ENCODE data around the gene NDUFS5.
"Not testable (repeated sequence)": the region's sequence is repeated elsewhere in the genome, so short reads cannot be mapped to it uniquely, and the experiment has no call there.

The NDUFS5 gene

DNA sequence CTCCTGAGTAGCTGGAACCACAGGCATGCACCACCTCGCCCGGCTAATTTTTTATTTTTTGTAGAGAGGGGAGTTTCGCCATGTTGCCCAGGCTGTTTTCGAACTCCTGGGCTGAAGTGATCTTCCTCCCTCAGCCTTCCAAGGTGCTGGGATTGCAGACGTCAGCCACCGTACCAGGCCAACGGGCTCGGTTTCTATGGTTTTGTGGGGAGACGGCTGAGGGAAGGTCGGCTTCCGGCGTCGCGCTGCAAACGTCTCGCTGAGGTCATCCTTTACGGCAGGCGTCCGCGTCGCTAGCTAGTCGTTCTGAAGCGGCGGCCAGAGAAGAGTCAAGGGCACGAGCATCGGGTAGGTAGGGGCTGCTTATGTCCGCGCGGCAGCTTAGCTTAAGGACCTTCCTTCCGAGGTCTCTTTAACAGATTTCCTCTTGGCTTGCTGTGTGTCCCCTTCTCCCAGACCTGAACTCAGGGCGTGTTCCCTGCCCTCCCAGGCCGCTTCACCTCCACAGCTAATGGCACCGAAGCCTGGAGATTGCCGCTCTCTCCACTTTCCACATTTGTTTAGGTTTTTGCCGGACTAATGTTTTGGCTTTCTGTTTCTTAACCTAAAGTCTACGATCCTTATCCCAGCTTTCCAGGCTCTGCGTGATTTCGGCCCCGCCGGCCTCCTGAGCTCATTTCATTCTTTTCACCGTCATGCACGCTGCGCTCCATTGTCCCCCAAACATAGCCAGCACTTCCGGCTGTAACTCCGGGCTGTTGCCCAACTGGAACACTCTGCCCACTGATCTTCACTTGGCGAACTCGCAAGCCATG is at the start of gene NDUFS5:
Gene NDUFS5, plus strand, starts transcription at position 300 of the 815 bp plus-strand sequence. CDS start 2,375 bp downstream, outside the sequence.
- DNase-seq, result peak; percentile 85
- H3K27ac Mint-ChIP-seq, result peak within 1 kb of the TSS; percentile 97
- peaks cover 44% of the 10 kb centered on the region for H3K36me3 Mint-ChIP-seq (ENCODE audit: low read depth)
- peaks cover 29% of the 10 kb centered on the region for H3K4me1 Mint-ChIP-seq (ENCODE audit: low read depth)
- no peaks in the 10 kb centered on the region for H3K9me3 Mint-ChIP-seq
- H3K4me3 Mint-ChIP-seq, result peak within 1 kb of the TSS; percentile 89
- H3K27me3 Mint-ChIP-seq, result no peaks in the 10 kb centered on the region

DNA sequence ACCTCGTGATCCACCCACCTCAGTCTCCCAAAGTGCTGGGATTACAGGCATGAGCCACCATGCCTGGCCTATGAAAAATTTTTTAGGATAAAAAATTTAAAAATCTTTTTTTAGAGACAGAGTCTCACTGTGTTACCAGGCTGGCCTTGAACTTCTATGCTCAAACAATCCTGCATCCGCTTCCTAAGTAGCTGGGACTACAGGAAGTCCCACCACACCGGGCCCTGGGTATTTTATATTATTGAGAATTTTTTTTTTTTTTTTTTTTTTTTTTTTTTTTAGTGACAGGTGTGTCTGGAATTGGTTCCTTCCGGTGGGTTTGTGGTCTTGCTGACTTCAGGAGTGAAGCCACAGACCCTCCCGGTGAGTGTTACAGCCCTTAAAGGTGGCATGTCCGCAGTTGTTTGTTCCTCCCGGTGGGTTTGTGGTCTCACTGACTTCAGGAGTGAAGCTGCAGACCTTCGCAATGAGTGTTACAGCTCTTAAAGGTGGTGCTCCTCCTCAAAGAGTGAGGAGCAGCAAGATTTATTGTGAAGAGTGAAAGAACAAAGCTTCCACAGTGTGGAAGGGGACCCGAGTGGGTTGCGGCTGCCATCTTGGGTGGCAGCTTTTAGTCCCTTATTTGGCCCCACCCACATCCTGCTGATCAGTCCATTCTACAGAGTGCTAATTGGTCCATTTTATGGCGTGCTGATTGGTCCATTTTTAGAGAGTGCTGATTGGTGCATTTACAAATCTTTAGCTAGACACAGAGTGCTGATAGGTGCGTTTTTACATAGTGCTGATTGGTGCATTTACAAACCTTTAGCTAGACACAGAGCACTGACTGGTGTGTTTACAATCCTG is 48.5 kb upstream of the NDUFS5 start:
- H3K4me1 Mint-ChIP-seq (ENCODE audit: low read depth), result peaks cover 15% of the 10 kb centered on the region
- H3K36me3 Mint-ChIP-seq (ENCODE audit: low read depth); H3K9me3 Mint-ChIP-seq; H3K27me3 Mint-ChIP-seq: not testable (repeated sequence)
- DNase-seq, result peak; percentile 56
- H3K4me3 Mint-ChIP-seq, result peak overlapping the region; percentile 60
- H3K27ac Mint-ChIP-seq, result peak overlapping the region; percentile 87

DNA sequence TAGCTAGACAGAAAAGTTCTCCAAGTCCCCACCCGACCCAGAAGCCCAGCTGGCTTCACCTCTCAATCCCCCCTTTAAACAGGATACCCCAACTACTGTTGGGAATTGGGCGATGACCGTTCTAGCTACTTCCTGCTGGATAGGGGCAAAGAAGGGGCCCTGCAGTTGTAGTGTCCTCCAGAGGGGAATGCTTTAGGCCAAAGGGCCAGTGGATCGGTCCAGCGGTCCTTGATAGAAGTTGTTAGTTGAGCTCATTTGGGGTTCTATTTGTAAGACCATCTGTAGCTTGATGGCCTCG is 48.0 kb upstream of the NDUFS5 start:
- not testable (repeated sequence) for H3K4me1 Mint-ChIP-seq (ENCODE audit: low read depth); H3K4me3 Mint-ChIP-seq; DNase-seq; H3K9me3 Mint-ChIP-seq; H3K27me3 Mint-ChIP-seq; H3K36me3 Mint-ChIP-seq (ENCODE audit: low read depth)
- peak overlapping the region; percentile 87 for H3K27ac Mint-ChIP-seq

DNA sequence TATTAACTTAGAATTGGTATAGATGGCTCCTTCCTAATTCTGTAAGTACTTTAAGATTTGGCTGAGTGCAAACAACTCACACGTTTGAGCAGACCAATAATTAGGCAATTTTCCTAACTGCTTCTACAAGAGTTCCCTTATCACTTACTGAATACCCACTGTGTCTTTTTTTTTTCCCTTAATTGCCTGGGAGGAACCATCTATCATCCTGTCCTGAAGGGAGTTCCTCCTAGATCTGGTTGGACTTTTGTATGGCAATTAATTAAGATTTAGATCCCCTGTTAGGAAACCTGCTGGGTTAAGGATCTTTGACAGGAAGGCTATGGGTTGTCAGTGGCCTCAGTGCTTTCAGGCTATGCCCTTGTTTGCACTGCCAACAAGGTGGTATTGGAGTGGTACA is 46.8 kb upstream of the NDUFS5 start:
- not testable (repeated sequence) for H3K27me3 Mint-ChIP-seq, H3K9me3 Mint-ChIP-seq

DNA sequence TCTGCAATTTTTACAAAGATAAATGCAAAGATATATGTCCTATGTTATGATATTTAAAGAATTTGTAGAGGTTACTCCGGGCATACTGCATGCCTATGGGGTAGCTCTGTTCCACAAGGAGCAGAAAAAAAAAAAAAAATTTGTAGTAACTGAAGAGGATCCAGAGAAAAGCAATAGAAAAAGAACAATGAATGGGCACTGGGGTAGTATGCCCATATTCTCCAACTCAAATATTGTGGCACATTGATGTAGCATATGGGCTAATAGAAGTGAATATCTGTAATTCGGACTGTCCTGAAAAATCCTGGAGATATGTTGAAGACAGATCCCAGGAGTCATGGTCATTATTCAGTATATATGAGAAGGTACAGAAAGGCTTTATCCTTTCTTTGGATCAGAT is 36.2 kb upstream of the NDUFS5 start:
- no peak for DNase-seq
- Mint-ChIP-seq H3K9me3 (no peaks in the 10 kb centered on the region), H3K36me3 (ENCODE audit: low read depth) (peaks cover 31% of the 10 kb centered on the region), H3K4me1 (ENCODE audit: low read depth) (peaks cover 47% of the 10 kb centered on the region), H3K27me3 (no peaks in the 10 kb centered on the region), H3K4me3 (peak overlapping the region; percentile 85), H3K27ac (peak overlapping the region; percentile 92)

More for the DNA sequence above, 46.8 kb upstream of the NDUFS5 start:
- not testable (repeated sequence) for H3K4me1 Mint-ChIP-seq (ENCODE audit: low read depth); H3K27ac Mint-ChIP-seq; DNase-seq; H3K4me3 Mint-ChIP-seq; H3K36me3 Mint-ChIP-seq (ENCODE audit: low read depth)

DNA sequence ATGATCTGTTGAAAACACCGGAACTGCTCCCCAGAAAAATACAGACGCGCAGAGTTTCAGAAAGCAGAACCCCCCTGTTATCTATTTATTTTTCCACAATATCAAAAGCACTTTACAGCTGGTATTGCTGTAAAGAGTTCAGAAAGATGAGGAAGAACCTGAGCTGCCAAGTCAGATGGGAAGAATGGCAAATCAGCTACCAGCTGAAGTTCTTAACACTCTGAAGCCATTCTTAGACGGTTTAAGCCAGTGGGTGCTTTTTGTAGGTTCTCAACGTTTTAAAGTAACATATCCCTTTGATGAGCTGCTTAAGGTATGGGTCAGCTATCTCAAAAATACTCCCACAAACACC is 35.8 kb upstream of the NDUFS5 start:
- DNase-seq, result no peak
- Mint-ChIP-seq H3K4me1 (ENCODE audit: low read depth) (peaks cover 50% of the 10 kb centered on the region), H3K27me3 (no peaks in the 10 kb centered on the region), H3K9me3 (no peaks in the 10 kb centered on the region), H3K27ac (peak overlapping the region; percentile 92), H3K4me3 (peak overlapping the region; percentile 85), H3K36me3 (ENCODE audit: low read depth) (peaks cover 35% of the 10 kb centered on the region)

DNA sequence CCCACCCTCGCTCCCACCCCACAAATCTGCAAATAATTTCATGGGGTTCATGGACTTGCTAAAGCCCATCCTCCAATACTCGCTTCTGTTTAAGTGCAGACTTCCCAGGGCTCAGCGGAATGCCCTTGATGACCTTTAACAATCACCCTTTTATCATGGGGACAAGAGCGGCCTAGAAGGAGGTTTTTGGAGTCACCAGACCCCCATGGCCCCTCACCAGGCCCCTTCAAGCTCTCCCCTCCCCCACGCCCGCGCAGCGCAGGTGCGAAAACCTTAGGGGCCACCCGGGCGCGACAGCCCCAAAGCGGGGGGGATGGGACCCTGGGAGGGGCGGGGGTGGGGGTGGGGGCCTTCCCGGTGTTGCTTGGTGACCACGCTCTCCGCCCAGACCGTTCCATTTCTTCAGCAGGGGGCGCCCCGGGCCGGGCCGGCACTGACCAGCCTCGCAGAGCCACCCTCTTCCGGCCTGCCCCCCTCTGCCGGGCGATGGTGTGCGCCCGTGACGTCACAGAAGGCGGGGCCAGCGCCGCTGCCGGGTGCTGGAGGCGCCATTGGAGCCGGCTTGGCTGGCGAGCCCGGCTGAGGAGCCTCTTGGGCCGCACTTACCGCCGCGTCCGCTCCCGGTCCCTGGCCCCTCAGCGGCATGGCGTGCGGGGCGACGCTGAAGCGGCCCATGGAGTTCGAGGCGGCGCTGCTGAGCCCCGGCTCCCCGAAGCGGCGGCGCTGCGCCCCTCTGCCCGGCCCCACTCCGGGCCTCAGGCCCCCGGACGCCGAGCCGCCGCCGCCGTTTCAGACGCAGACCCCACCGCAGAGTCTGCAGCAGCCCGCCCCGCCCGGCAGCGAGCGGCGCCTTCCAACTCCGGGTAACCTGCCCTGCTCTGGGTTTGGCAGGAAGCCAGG is 35.2 kb upstream of the NDUFS5 start, which contains the start of gene AKIRIN1:
Gene AKIRIN1, plus strand, starts transcription at position 539 of the 900 bp plus-strand sequence. Its CDS starts 105 bp downstream, at position 644.
- no peaks in the 10 kb centered on the region for H3K9me3 Mint-ChIP-seq

DNA sequence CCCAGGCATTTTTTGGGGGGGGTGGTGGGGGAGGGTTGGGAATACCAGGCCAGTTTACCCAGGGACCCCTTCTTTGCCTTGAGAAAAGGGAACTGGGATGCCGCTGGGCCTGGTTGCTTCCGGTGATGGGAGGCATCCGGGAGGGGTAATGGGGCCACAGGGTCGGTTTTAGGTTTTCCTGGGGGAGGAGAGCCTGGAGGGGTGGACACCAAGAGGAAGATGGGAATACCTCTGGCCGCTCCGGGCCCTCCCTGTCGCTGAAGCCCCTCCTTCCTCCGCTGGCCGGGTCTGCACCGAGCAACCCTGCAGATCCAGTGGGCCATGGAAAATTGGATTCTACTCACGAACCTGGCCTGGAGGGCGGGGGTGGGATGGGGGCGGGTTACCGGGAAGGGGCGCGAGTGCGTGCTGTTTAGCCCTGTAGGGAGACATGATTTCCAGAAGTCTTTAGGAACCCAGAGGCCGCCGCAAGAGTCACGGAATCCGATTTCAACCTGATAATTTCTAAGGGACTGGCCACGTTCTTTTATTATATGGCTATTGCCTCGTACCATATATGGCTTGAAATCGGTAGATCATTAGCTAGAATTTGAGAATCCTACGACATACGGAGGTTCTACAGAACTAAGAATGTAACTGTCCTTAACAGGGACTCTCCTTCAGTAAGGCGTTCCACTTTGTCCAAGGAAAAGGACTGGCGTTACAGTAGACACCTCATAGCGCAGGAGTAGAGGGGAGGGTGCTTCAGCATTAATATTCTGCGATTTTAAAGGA is 34.3 kb upstream of the NDUFS5 start:
- Mint-ChIP-seq H3K27ac (peak overlapping the region; percentile 89), H3K27me3 (no peaks in the 10 kb centered on the region), H3K4me1 (ENCODE audit: low read depth) (peaks cover 56% of the 10 kb centered on the region), H3K36me3 (ENCODE audit: low read depth) (peaks cover 48% of the 10 kb centered on the region), H3K9me3 (no peaks in the 10 kb centered on the region), H3K4me3 (peak overlapping the region; percentile 85)
- DNase-seq, result no peak

More for the DNA sequence above, 35.2 kb upstream of the NDUFS5 start, which contains the start of gene AKIRIN1:
- Mint-ChIP-seq H3K4me1 (ENCODE audit: low read depth) (peaks cover 57% of the 10 kb centered on the region), H3K36me3 (ENCODE audit: low read depth) (peaks cover 41% of the 10 kb centered on the region), H3K4me3 (peak within 1 kb of the TSS; percentile 85), H3K27ac (peak within 1 kb of the TSS; percentile 92), H3K27me3 (no peaks in the 10 kb centered on the region)
- peak; percentile 99 for DNase-seq

DNA sequence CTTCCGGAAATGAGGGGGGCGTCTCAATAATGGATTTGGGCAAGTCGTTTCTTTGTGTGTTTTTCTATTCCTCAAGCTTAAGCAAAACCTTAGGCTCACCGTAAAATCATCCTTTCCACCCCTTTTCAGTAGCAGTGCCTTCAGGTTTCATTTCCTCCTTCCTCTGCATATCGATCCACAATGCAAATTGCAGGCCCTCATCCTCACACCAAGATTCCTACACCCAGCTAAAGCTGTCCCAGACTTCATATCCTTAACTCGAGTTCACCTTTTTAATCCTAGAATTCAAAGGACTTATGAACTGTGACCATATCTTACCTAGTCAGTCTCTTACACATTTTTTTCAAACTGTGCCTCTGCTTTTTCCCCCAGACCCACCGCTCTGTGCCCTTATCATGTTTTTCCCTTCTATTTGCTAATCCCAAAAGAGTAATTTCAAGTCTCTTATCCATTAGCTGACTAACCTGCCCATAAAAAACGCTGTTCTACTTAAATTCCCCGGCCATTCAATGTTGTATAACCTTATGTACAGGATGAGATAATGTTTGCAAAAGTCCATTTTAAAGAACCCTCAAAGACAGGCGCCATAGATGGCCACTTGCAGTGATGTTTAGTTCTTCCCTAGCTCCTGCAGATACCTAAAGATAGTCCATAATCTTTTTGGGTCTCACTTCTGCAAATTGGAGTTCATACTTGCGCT is 33.6 kb upstream of the NDUFS5 start:
- Mint-ChIP-seq H3K9me3 (no peaks in the 10 kb centered on the region), H3K36me3 (ENCODE audit: low read depth) (peaks cover 56% of the 10 kb centered on the region), H3K4me1 (ENCODE audit: low read depth) (peaks cover 63% of the 10 kb centered on the region), H3K27ac (peak overlapping the region; percentile 89), H3K27me3 (no peaks in the 10 kb centered on the region), H3K4me3 (peak overlapping the region; percentile 85)
- no peak for DNase-seq

DNA sequence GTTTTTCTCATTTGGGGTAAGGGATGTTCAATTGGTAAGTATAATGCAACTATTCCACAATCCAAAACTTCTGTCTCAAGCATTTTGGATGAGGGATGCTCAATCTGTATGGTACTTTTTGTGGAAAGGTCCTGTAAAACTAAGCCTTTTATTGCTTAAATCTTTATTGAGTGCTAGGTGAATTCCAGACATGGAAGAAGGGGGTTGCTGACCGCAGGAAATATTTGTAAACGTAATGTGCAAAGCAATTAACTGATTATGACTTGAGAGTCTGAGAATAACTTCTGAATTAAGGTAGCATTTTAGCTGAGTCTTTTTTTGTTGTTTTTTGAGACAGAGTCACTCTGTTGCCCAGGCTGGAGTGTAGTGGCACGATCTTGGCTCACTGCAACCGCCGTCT is 32.0 kb upstream of the NDUFS5 start:
- peak overlapping the region; percentile 78 for H3K27ac Mint-ChIP-seq
- no peaks in the 10 kb centered on the region for H3K9me3 Mint-ChIP-seq
- H3K27me3 Mint-ChIP-seq, result no peaks in the 10 kb centered on the region
- DNase-seq, result no peak
- peak overlapping the region; percentile 28 for H3K4me3 Mint-ChIP-seq
- H3K36me3 Mint-ChIP-seq (ENCODE audit: low read depth), result peaks cover 71% of the 10 kb centered on the region
- peaks cover 73% of the 10 kb centered on the region for H3K4me1 Mint-ChIP-seq (ENCODE audit: low read depth)

DNA sequence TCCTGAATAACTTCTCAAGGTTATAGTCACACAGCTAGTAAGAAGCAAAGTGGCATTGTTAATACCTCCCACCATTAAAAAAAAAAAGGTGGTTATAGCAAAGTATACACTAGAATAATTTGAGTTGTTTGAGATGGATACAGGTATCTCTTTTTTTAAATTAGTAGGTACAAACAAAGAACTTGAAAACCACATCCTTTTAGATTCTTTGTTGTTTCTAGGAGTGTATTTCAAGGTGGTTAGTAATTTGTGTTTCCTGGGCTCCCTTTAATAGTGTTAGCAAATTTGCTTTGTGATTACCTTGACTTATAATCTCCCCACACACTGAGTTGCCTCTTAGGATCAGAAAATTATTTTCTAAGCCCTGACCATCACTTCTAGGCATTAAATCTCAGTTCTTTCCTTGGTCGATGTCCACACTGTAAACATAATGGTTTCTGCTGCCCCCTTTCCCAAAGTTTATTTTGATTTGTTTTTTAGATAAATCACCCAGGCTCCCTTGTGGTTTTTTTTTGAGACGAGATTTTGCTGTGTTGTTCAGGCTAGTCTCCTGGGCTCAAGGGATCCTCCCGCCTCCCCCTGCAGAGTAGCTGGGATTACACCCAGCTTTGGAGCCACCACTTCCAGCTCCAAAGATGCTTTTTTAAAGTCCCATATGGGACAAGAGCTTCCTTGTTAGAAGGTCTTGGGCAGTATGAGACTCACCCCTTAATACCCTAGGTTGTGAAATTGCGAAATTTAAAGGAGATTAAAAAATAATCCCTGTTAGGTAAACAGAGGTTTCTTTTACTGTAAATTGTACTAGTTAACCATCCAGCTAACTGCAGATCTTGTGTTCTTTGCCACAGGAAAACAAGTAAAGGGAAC is 28.9 kb upstream of the NDUFS5 start:
- H3K27me3 Mint-ChIP-seq, result no peaks in the 10 kb centered on the region
- DNase-seq, result no peak
- peaks cover 73% of the 10 kb centered on the region for H3K4me1 Mint-ChIP-seq (ENCODE audit: low read depth)
- peak overlapping the region; percentile 88 for H3K27ac Mint-ChIP-seq
- no peaks in the 10 kb centered on the region for H3K9me3 Mint-ChIP-seq
- peaks cover 98% of the 10 kb centered on the region for H3K36me3 Mint-ChIP-seq (ENCODE audit: low read depth)
- peak overlapping the region; percentile 50 for H3K4me3 Mint-ChIP-seq

DNA sequence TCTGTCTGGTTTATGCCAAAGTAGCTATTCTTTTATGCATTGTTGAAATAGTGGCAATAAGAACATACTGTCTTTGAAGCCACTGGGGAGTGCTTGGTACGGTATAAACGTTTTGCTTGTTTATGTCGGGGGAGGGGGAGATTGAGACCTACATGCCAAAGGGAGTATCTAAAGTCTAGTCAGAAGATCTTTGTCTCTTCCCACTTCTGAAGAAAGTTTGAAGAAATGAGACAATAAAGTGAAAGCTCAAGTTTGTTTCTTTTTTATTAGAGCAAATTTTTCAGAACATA is 28.3 kb upstream of the NDUFS5 start:
- Mint-ChIP-seq H3K4me1 (ENCODE audit: low read depth) (peaks cover 73% of the 10 kb centered on the region), H3K9me3 (no peaks in the 10 kb centered on the region), H3K27me3 (no peaks in the 10 kb centered on the region), H3K36me3 (ENCODE audit: low read depth) (peaks cover 98% of the 10 kb centered on the region), H3K27ac (peak overlapping the region; percentile 88), H3K4me3 (peak overlapping the region; percentile 6)
- DNase-seq, result no peak

Measured in activated T-cell treated with anti-CD3 and anti-CD28 coated beads, Interleukin-2, amount 50 U/mL, for 24 hours (primary cell).